ENCODE results near the gene GNMT. TPM values are rescaled to one million over a fixed set of nuclear protein-coding genes. Genes with fewer than 3 reads are reported as not detected.

Gene GNMT
- total and polyA plus RNA-seq, 10 of the 15 experiments (the other 5 are each of a cell fraction or from before 2014, with no cell fraction given) = 0.27 to 1.1 (median 0.39) TPM

- 0 out of 2 replicates have a peak, but pooled peaks have one; percentile 31 for TF ChIP-seq ATF7 (IDR thresholded peaks at IDR 0.05; ENCODE audit: low read depth)
- TF ChIP-seq HDGF (IDR thresholded peaks at IDR 0.05) = peak; percentile 86
- no peak for TF ChIP-seq EZH2 (IDR thresholded peaks at IDR 0.05; ENCODE audit: borderline replicate concordance, control insufficient read depth, low read depth, low read length)
- TF ChIP-seq, protein P1, sequence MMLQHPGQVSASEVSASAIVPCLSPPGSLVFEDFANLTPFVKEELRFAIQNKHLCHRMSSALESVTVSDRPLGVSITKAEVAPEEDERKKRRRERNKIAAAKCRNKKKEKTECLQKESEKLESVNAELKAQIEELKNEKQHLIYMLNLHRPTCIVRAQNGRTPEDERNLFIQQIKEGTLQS (IDR thresholded peaks at IDR 0.05; ENCODE audit: borderline replicate concordance, extremely low read depth, low read depth, low read length) = no peak
- TF ChIP-seq, protein P2, sequence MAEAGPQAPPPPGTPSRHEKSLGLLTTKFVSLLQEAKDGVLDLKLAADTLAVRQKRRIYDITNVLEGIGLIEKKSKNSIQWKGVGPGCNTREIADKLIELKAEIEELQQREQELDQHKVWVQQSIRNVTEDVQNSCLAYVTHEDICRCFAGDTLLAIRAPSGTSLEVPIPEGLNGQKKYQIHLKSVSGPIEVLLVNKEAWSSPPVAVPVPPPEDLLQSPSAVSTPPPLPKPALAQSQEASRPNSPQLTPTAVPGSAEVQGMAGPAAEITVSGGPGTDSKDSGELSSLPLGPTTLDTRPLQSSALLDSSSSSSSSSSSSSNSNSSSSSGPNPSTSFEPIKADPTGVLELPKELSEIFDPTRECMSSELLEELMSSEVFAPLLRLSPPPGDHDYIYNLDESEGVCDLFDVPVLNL (IDR thresholded peaks at IDR 0.05; ENCODE audit: low read depth, low read length) = no peak
- no peak for TF ChIP-seq JUND (IDR thresholded peaks at IDR 0.05; ENCODE audit: low read depth, low read length)
- no peak for TF ChIP-seq KAT2A (conservative IDR thresholded peaks at IDR 0.05; ENCODE audit: control insufficient read depth, low read depth, low read length)
- 0 out of 2 replicates have a peak, but pooled peaks have one; percentile 16 for TF ChIP-seq MTA2 (IDR thresholded peaks at IDR 0.05; ENCODE audit: low read depth)
- TF ChIP-seq RELA (IDR thresholded peaks at IDR 0.05; ENCODE audit: borderline replicate concordance, partially characterized antibody) = no peak
- TF ChIP-seq, protein P3, sequence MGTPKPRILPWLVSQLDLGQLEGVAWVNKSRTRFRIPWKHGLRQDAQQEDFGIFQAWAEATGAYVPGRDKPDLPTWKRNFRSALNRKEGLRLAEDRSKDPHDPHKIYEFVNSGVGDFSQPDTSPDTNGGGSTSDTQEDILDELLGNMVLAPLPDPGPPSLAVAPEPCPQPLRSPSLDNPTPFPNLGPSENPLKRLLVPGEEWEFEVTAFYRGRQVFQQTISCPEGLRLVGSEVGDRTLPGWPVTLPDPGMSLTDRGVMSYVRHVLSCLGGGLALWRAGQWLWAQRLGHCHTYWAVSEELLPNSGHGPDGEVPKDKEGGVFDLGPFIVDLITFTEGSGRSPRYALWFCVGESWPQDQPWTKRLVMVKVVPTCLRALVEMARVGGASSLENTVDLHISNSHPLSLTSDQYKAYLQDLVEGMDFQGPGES (IDR thresholded peaks at IDR 0.05) = no peak
- TF ChIP-seq USF1 (IDR thresholded peaks at IDR 0.05; ENCODE audit: borderline replicate concordance, extremely low read length, insufficient read depth, low read depth, low read length) = no peak
- TF ChIP-seq SUPT20H (IDR thresholded peaks at IDR 0.05; ENCODE audit: borderline replicate concordance, control insufficient read depth, low read depth, low read length) = no peak
- peak; percentile 76; the same call in 1 of the 2 replicates for TF ChIP-seq GATAD2B (conservative IDR thresholded peaks at IDR 0.05; ENCODE audit: low read depth)
- TF ChIP-seq BMI1 (IDR thresholded peaks at IDR 0.05; ENCODE audit: borderline replicate concordance) = no peak
- TF ChIP-seq NBN (IDR thresholded peaks at IDR 0.05) = peak; percentile 68
- TF ChIP-seq PBX3 (IDR thresholded peaks at IDR 0.05; ENCODE audit: insufficient replicate concordance, low read depth, low read length) = no peak
- peak; percentile 95 for TF ChIP-seq POLR2AphosphoS5 (IDR thresholded peaks at IDR 0.05; ENCODE audit: low read length)
- no peak for TF ChIP-seq ZNF24 (IDR thresholded peaks at IDR 0.05)
- TF ChIP-seq BCL11A (IDR thresholded peaks at IDR 0.05; ENCODE audit: low read depth, low read length) = no peak
- no peak for TF ChIP-seq RAD21 (IDR thresholded peaks at IDR 0.05; ENCODE audit: insufficient read depth, low read depth, low read length)
- no peak for TF ChIP-seq NFYA (IDR thresholded peaks at IDR 0.05; ENCODE audit: borderline replicate concordance, low read depth, low read length)
- peak; percentile 58; the same call in 1 of the 2 replicates for TF ChIP-seq NR2C1 (IDR thresholded peaks at IDR 0.05)
- TF ChIP-seq TBL1XR1 (IDR thresholded peaks at IDR 0.05; ENCODE audit: low read depth, low read length) = no peak
- no peak for TF ChIP-seq TCF3 (IDR thresholded peaks at IDR 0.05; ENCODE audit: borderline replicate concordance, insufficient read depth, low read depth, low read length)
- no peak for TF ChIP-seq SREBF2 (IDR thresholded peaks at IDR 0.05; ENCODE audit: low read length)
- TF ChIP-seq FOXK2 (IDR thresholded peaks at IDR 0.05) = no peak
Observed at GRCh38 chr6:42978839-42979522, 18.4 kb downstream of the GNMT start, which contains the start of gene PEX6 (continued).
